SK-N-SH (cell line): Measurements from ENCODE around the gene FBXW11. TPM values are rescaled to one million over a fixed set of nuclear protein-coding genes. Genes with fewer than 3 reads are reported as not detected.

Experiments used
- CTCF ChIA-PET: fragments of 300-600, 350-600 bp; formaldehyde crosslinking; extraction: SDS; loops from one replicate; lab custom pipeline; 2021; lab: Yijun Ruan, JAX
- POLR2A ChIA-PET: fragments of 350-600 bp; sonication (Branson Sonifier 250); formaldehyde crosslinking; extraction: SDS; loops from one replicate; lab custom pipeline; 2020; ENCODE audit warnings: antibody characterized with exemption, inconsistent platforms; lab: Yijun Ruan, JAX
- DNase-seq: peaks from one replicate; pipeline ENCODE4 v3.0.0; 2012
- H2AFZ ChIP-seq: fragments of 200-600 bp; sonication (generic); 2 replicates; pipeline ENCODE4 v1.8.1; 2016; ENCODE audit warnings: antibody characterized with exemption, mild to moderate bottlenecking, low read depth
- H3F3A ChIP-seq: fragments of 200-600 bp; sonication (generic); replicated peaks from 2 replicates; pipeline ENCODE3; 2016; ENCODE audit warnings: antibody characterized with exemption, mild to moderate bottlenecking; ENCODE audit not compliant: insufficient read depth
- H3K27ac ChIP-seq, 2 experiments: fragments of 200-500 bp in 1 of 2; fragments of 200-600 bp in 1 of 2; sonication (Bioruptor generic) in 1 of 2; sonication (generic), shearing (Covaris generic) in 1 of 2; 2 replicates each; pipeline versions ENCODE4 v1.5.1 to v1.6.1; 2014 to 2016; ENCODE audit warnings: low read depth in 2 of 2, inconsistent platforms in 1 of 2, low read length in 1 of 2, mild to moderate bottlenecking in 1 of 2, mixed read lengths in 1 of 2
- H3K27me3 ChIP-seq: fragments of 200-600 bp; sonication (generic), shearing (Covaris generic); 2 replicates; pipeline ENCODE4 v1.6.1; 2016; ENCODE audit warnings: mixed run types; ENCODE audit not compliant: insufficient read depth
- H3K36me3 ChIP-seq, 2 experiments: fragments of 200-500 bp in 1 of 2; fragments of 200-600 bp in 1 of 2; sonication (Bioruptor generic) in 1 of 2; sonication (generic) in 1 of 2; replicated peaks in 1 of 2; 2 replicates each; pipeline versions ENCODE3 to v1.5.1; 2014 to 2016; ENCODE audit warnings: low read length in 1 of 2, mild to moderate bottlenecking in 1 of 2; ENCODE audit not compliant: insufficient read depth in 2 of 2, control insufficient read depth in 1 of 2
- H3K4me1 ChIP-seq, 2 experiments: fragments of 200-500 bp in 1 of 2; fragments of 200-600 bp in 1 of 2; sonication (Bioruptor generic) in 1 of 2; sonication (generic), shearing (Covaris generic) in 1 of 2; 2 replicates each; pipeline versions ENCODE4 v1.5.1 to v1.6.1; 2014 to 2016; ENCODE audit warnings: low read depth in 1 of 2, low read length in 1 of 2, mixed run types in 1 of 2; ENCODE audit not compliant: insufficient read depth in 2 of 2, control insufficient read depth in 1 of 2
- H3K4me2 ChIP-seq: fragments of 200-600 bp; sonication (generic), shearing (Covaris generic); 2 replicates; pipeline ENCODE4 v1.6.1; 2017; ENCODE audit warnings: mixed run types
- H3K4me3 ChIP-seq, 2 experiments: fragments of 200-500 bp in 1 of 2; fragments of 200-600 bp in 1 of 2; sonication (Bioruptor generic) in 1 of 2; sonication (generic), shearing (Covaris generic) in 1 of 2; 2 replicates each; pipeline versions ENCODE4 v1.5.1 to v1.8.1; 2014 to 2016; ENCODE audit warnings: low read depth in 2 of 2, inconsistent platforms in 1 of 2, low read length in 1 of 2, mild to moderate bottlenecking in 1 of 2, mixed read lengths in 1 of 2, moderate library complexity in 1 of 2
- H3K79me2 ChIP-seq: fragments of 200-600 bp; sonication (generic); 2 replicates; pipeline ENCODE4 v1.8.1; 2017; ENCODE audit warnings: mild to moderate bottlenecking; ENCODE audit not compliant: insufficient read depth
- H3K9ac ChIP-seq: fragments of 200-600 bp; sonication (generic); 2 replicates; pipeline ENCODE4 v1.6.1; 2017; ENCODE audit warnings: mixed run types
- H3K9me2 ChIP-seq: fragments of 200-600 bp; sonication (generic); 2 replicates; pipeline ENCODE4 v1.6.1; 2017; ENCODE audit warnings: mixed run types
- H3K9me3 ChIP-seq: fragments of 200-600 bp; sonication (generic); 2 replicates; pipeline ENCODE4 v1.6.1; 2017; ENCODE audit warnings: mixed run types, mild to moderate bottlenecking, moderate library complexity
- H4K20me1 ChIP-seq: fragments of 200-600 bp; sonication (generic); 2 replicates; pipeline ENCODE4 v1.6.1; 2017; ENCODE audit warnings: mild to moderate bottlenecking, mixed run types; ENCODE audit not compliant: insufficient read depth
- CHD2 ChIP-seq: fragments of 150-350 bp; IDR thresholded peaks from 2 replicates; pipeline ENCODE4 v1.6.1; 2018; ENCODE audit warnings: low read length; ENCODE audit not compliant: partially characterized antibody
- CTCF ChIP-seq: fragments of 200-600 bp; sonication (generic); IDR thresholded peaks from 2 replicates; pipeline ENCODE4 v1.6.1; 2017; ENCODE audit warnings: antibody characterized with exemption, mild to moderate bottlenecking, moderate library complexity
- FOXJ3 ChIP-seq: sonication (generic); formaldehyde crosslinking; IDR thresholded peaks from 2 replicates; pipeline ENCODE4 v1.5.1; 2020; ENCODE audit warnings: mild to moderate bottlenecking, missing genetic modification reagents
- GABPA ChIP-seq: IDR thresholded peaks from 2 replicates; pipeline ENCODE4 v1.4.0; 2012; ENCODE audit warnings: low read depth, mild to moderate bottlenecking
- IRF3 ChIP-seq: fragments of 150-350 bp; IDR thresholded peaks from 2 replicates; pipeline ENCODE4 v1.6.1; 2016; ENCODE audit warnings: mild to moderate bottlenecking, low read depth, low read length
- MXI1 ChIP-seq: IDR thresholded peaks from 2 replicates; pipeline ENCODE4 v1.6.1; 2012; ENCODE audit warnings: mild to moderate bottlenecking, low read depth, low read length, improper control_type of control experiment
- NFIC ChIP-seq: IDR thresholded peaks from 2 replicates; pipeline ENCODE4 v1.4.0; 2012; ENCODE audit warnings: borderline replicate concordance
- PBX3 ChIP-seq: IDR thresholded peaks from 2 replicates; pipeline ENCODE4; 2012
- POLR2AphosphoS5 ChIP-seq: IDR thresholded peaks from 2 replicates; pipeline ENCODE4 v1.6.1; 2012; ENCODE audit warnings: low read depth, low read length
- TAF1 ChIP-seq: IDR thresholded peaks from 2 replicates; pipeline ENCODE4 v1.6.1; 2012; ENCODE audit warnings: low read depth, mild to moderate bottlenecking, low read length, moderate library complexity, borderline replicate concordance
- TEAD4 ChIP-seq: IDR thresholded peaks from 2 replicates; pipeline ENCODE4 v1.4.0; 2012; ENCODE audit warnings: mild to moderate bottlenecking, borderline replicate concordance; ENCODE audit not compliant: insufficient read depth
- YY1 ChIP-seq: IDR thresholded peaks from 2 replicates; pipeline ENCODE4 v1.4.0; 2012; ENCODE audit warnings: low read depth, mild to moderate bottlenecking
- ZBTB33 ChIP-seq: IDR thresholded peaks from 2 replicates; pipeline ENCODE4 v1.4.0; 2012; ENCODE audit warnings: low read depth, borderline replicate concordance
- polyA plus RNA-seq, 3 experiments: library from polyadenylated mRNA; depleted of rRNA; stranded (reverse); fragments of >200 nt; gene quantifications; 2 replicates each; pipeline ENCODE4 v1.2.3, GENCODE V29; 2012

FBXW11 gene
- polyA plus RNA-seq, 1 of the 3 experiments (the other 2 are of a cell fraction) = 37.5 TPM

- ChIA-PET POLR2A (no interaction called here), CTCF (interaction anchor here (0.9 kb wide), 1 partner anchor 418 kb away, joined by 3 read pairs; the partner anchor contains the start of gene FGF18)
- Histone ChIP-seq H3K9ac (no peak overlapping the region), H3K79me2 (no peaks in the 10 kb centered on the region), H3K9me3 (no peaks in the 10 kb centered on the region), H4K20me1 (no peaks in the 10 kb centered on the region), H3K27ac (no peak overlapping the region), H2AFZ (no peak overlapping the region), H3K4me1 (no peaks in the 10 kb centered on the region), H3K4me3 (no peak overlapping the region), H3K36me3 (no peaks in the 10 kb centered on the region), H3K9me2 (no peaks in the 10 kb centered on the region), H3K27me3 (no peaks in the 10 kb centered on the region), H3F3A (no peaks in the 10 kb centered on the region), H3K4me2 (no peak overlapping the region)
- TF ChIP-seq MXI1 (no peak), GABPA (no peak), FOXJ3 (CRISPR knock-in tag) (no peak), PBX3 (no peak), IRF3 (no peak), ZBTB33 (no peak), POLR2AphosphoS5 (no peak), CTCF (no peak), NFIC (no peak), YY1 (no peak), TEAD4 (no peak), TAF1 (no peak), CHD2 (no peak)
- DNase-seq = no peak
These were observed 168.9 kb downstream of the FBXW11 start for GRCh38 chr5:171837522-171837921.
